IPS DF 6.9 (cell line): ENCODE results near the gene ASAP2.
"Not testable (repeated sequence)": the region's sequence is repeated elsewhere in the genome, so short reads cannot be mapped to it uniquely, and the experiment has no call there.

Experiments
- DNase-seq: peaks from one replicate; pipeline ENCODE4 v3.0.0-alpha.2; 2013; ENCODE audit warnings: low read depth, low spot score
- H3K27ac ChIP-seq: one replicate; pipeline ENCODE4 v1.5.1; 2013; ENCODE audit warnings: low read length, control low read depth
- H3K27me3 ChIP-seq: 2 replicates; pipeline ENCODE4 v1.6.1; 2013; ENCODE audit warnings: mild to moderate bottlenecking, low read length; ENCODE audit not compliant: control insufficient read depth, insufficient read depth
- H3K36me3 ChIP-seq: 2 replicates; pipeline ENCODE4 v1.6.1; 2013; ENCODE audit warnings: low read length; ENCODE audit not compliant: control insufficient read depth, insufficient read depth
- H3K4me1 ChIP-seq: 2 replicates; pipeline ENCODE4 v1.6.1; 2013; ENCODE audit warnings: low read length; ENCODE audit not compliant: control insufficient read depth, insufficient read depth
- H3K4me3 ChIP-seq: 2 replicates; pipeline ENCODE4 v1.5.1; 2013; ENCODE audit warnings: mild to moderate bottlenecking, low read length
- H3K9me3 ChIP-seq: 2 replicates; pipeline ENCODE4 v1.6.1; 2013; ENCODE audit warnings: low read length, inconsistent platforms; ENCODE audit not compliant: control insufficient read depth, insufficient read depth
- WGBS: extraction: QIAGEN DNeasy Blood & Tissue Kit; methylation state at CpG from one replicate; pipeline ENCODE4 v1.1.7; 2013; ENCODE audit warnings: mixed read lengths, missing lambda C conversion rate; ENCODE audit not compliant: insufficient read length, insufficient coverage; 5-methylcytosine and 5-hydroxymethylcytosine counted together

The ASAP2 gene

GRCh38 chr2:9263428-9263827 lies 56.8 kb downstream of the ASAP2 start:
- Histone ChIP-seq H3K27ac (no peak overlapping the region), H3K36me3 (no peaks in the 10 kb centered on the region), H3K4me3 (no peak overlapping the region), H3K4me1 (no peaks in the 10 kb centered on the region), H3K27me3 (no peaks in the 10 kb centered on the region), H3K9me3 (no peaks in the 10 kb centered on the region)
- no peak for DNase-seq
- WGBS, result no CpG with 5 or more reads among the region's 14 CpGs

DNA sequence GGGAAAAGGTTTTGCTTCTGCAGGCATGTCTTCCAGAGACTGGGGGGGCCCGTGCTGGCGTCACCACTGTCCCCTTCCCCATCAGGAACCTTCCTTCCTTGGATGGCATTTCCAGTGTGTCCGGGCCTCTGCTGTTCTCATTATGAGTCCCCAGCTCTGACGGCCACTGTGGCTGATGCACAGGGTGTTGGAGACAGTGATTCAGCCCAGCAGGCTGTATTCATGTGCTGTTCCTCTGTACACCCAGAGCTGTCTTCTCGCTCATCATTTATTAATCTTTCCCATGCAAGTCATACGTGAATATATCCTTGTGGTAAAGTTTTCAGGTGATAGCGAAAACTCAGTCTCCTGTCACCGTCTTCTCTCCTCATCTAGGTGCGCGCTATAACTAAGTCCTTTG lies 57.7 kb downstream of the ASAP2 start:
- no peak overlapping the region for H3K27ac ChIP-seq
- WGBS, result no CpG with 5 or more reads among the region's 10 CpGs
- no peak overlapping the region for H3K4me3 ChIP-seq
- no peaks in the 10 kb centered on the region for H3K4me1 ChIP-seq
- no peak for DNase-seq
- no peaks in the 10 kb centered on the region for H3K9me3 ChIP-seq
- H3K27me3 ChIP-seq, result no peaks in the 10 kb centered on the region
- no peaks in the 10 kb centered on the region for H3K36me3 ChIP-seq

- Histone ChIP-seq H3K27ac (no peak overlapping the region), H3K9me3 (no peaks in the 10 kb centered on the region), H3K4me3 (no peak overlapping the region), H3K27me3 (no peaks in the 10 kb centered on the region), H3K4me1 (peaks cover 1% of the 10 kb centered on the region; the same call in 1 of the 2 replicates), H3K36me3 (no peaks in the 10 kb centered on the region)
- no CpG with 5 or more reads among the region's 5 CpGs for WGBS
- DNase-seq, result no peak
Measured at GRCh38 chr2:9266711-9267110, 60.1 kb downstream of the ASAP2 start.

DNA sequence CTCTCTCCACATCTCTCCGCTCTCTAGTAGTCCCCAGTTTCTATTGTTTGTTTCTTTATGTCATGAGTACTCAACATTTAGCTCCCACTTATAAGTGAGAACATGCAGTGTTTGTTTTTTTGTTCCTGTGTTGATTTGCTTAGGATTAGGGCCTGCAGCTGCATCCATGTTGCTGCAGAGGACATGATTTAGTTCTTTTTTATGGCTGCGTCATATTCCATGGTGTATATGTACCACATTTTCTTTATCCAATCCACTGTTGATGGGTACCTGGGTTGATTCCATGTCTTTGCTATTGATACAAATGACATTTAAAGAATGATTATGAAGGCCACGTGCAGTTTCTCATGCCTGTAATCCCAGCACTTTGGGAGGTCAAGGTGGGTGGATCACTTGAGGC lies 60.7 kb downstream of the ASAP2 start:
- H3K9me3 ChIP-seq, H3K36me3 ChIP-seq, H3K27ac ChIP-seq, H3K4me3 ChIP-seq, H3K27me3 ChIP-seq, H3K4me1 ChIP-seq, DNase-seq: not testable (repeated sequence)
- no CpG with 5 or more reads among the region's 3 CpGs for WGBS

- Histone ChIP-seq H3K4me1 (peaks cover 1% of the 10 kb centered on the region; the same call in 1 of the 2 replicates), H3K9me3 (no peaks in the 10 kb centered on the region), H3K36me3 (no peaks in the 10 kb centered on the region), H3K27ac (no peak overlapping the region), H3K27me3 (no peaks in the 10 kb centered on the region), H3K4me3 (no peak overlapping the region)
- no peak for DNase-seq
- WGBS, result no CpG with 5 or more reads among the region's 18 CpGs
Measured at GRCh38 chr2:9268301-9269080, 61.9 kb downstream of the ASAP2 start.

- H3K4me1 ChIP-seq, result peaks cover 1% of the 10 kb centered on the region; the same call in 1 of the 2 replicates
- no peak overlapping the region for H3K4me3 ChIP-seq
- H3K27me3 ChIP-seq, result no peaks in the 10 kb centered on the region
- no peaks in the 10 kb centered on the region for H3K36me3 ChIP-seq
- no peaks in the 10 kb centered on the region for H3K9me3 ChIP-seq
- DNase-seq, result no peak
- WGBS, result no CpG with 5 or more reads among the region's 10 CpGs
- no peak overlapping the region for H3K27ac ChIP-seq
Measured at GRCh38 chr2:9269295-9269694, 62.7 kb downstream of the ASAP2 start.

DNA sequence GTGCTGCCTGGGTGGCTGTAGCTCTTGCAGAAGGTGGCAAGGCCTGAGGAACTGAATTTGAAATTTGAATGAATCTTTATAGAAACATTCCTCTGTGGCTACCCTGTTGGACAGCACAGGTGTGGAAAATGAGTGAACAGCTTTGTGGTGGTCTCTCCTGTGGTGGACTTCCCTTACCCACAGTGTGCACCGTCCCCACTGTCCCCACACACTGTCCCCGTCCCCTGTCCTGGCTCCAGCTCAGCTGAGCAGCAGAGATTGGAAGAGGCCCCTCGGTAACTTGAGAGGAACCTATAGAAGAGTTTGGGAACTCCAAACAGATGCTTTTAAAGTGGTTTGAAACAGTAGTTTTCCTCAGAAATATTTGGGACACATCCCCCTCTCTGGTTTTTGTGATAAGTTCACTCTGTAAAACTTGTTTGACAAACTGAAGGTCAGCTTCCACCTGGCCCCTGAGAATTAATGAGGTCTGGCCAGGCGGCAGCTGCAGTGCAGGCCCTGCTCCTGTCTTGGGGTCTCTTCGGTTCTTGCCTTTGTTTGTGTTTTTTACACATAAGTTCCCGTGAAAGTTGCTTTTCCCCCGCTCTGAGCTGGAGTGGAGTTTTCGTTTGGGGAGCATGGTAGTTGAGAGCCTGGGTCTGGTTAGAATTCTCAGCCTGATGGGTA lies 63.2 kb downstream of the ASAP2 start:
- no peak for DNase-seq
- Histone ChIP-seq H3K27me3 (no peaks in the 10 kb centered on the region), H3K4me1 (peaks cover 1% of the 10 kb centered on the region; the same call in 1 of the 2 replicates), H3K4me3 (no peak overlapping the region), H3K9me3 (no peaks in the 10 kb centered on the region), H3K36me3 (no peaks in the 10 kb centered on the region), H3K27ac (no peak overlapping the region)
- no CpG with 5 or more reads among the region's 8 CpGs for WGBS

- Histone ChIP-seq H3K4me3 (no peak overlapping the region), H3K27me3 (no peaks in the 10 kb centered on the region), H3K27ac (no peak overlapping the region), H3K9me3 (no peaks in the 10 kb centered on the region), H3K36me3 (no peaks in the 10 kb centered on the region), H3K4me1 (peaks cover 2% of the 10 kb centered on the region)
- no peak for DNase-seq
- no CpG with 5 or more reads among the region's 5 CpGs for WGBS
Measured at GRCh38 chr2:9271091-9271490, 64.5 kb downstream of the ASAP2 start.

DNA sequence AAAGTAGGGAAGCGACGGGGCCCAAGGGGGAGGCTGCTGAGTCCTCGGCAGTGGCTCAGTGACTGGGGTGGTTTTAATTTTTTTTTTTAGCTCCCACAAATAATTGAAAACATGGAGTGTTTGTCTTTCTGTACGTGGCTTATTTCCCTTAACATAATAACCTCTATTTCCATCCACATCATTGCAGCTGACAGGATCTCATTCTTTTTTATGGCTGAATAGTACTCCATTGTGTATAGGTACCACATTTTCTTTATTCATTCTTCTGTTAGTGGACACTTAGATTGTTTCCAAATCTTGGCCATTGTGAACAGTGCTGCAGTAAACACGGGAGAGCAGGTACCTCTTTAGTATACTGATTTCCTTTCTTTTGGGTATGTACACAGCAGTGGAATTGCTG lies 65.1 kb downstream of the ASAP2 start:
- Histone ChIP-seq H3K9me3 (no peaks in the 10 kb centered on the region), H3K27me3 (no peaks in the 10 kb centered on the region), H3K36me3 (no peaks in the 10 kb centered on the region), H3K4me1 (peaks cover 2% of the 10 kb centered on the region), H3K27ac (no peak overlapping the region), H3K4me3 (no peak overlapping the region)
- DNase-seq, result no peak
- no CpG with 5 or more reads among the region's 5 CpGs for WGBS

- DNase-seq, result no peak
- Histone ChIP-seq H3K36me3 (no peaks in the 10 kb centered on the region), H3K4me3 (no peak overlapping the region), H3K4me1 (peaks cover 2% of the 10 kb centered on the region), H3K9me3 (no peaks in the 10 kb centered on the region), H3K27ac (no peak overlapping the region), H3K27me3 (no peaks in the 10 kb centered on the region)
- no CpG with 5 or more reads among the region's 5 CpGs for WGBS
Measured at GRCh38 chr2:9273486-9274130, 67.0 kb downstream of the ASAP2 start.
